A673 (cell line): ENCODE results near the gene ATPAF1. TPM values are rescaled to one million over a fixed set of nuclear protein-coding genes. Genes with fewer than 3 reads are reported as not detected.
"Not testable (repeated sequence)": the region's sequence is repeated elsewhere in the genome, so short reads cannot be mapped to it uniquely, and the experiment has no call there.

ENCODE experiments used
- BruUV-seq: library from RNA; stranded (reverse); fragments of 400-500 nt; replicated peaks from 2 replicates; lab custom pipeline; 2021; lab: Mats Ljungman, UMichigan
- CTCF ChIA-PET: fragments of 300-600 bp; sonication (Branson Sonifier 250); formaldehyde crosslinking; loops from one replicate; lab custom pipeline; 2022; ENCODE audit warnings: antibody characterized with exemption; lab: Charles Lee
- POLR2A ChIA-PET: fragments of 300-600 bp; sonication (Branson Sonifier 250); formaldehyde crosslinking; loops from one replicate; lab custom pipeline; 2022; ENCODE audit warnings: antibody characterized with exemption; ENCODE audit not compliant: low non-redundant PET; lab: Charles Lee
- DNase-seq: peaks from one replicate; pipeline ENCODE4 v3.0.0-alpha.2; 2015; ENCODE audit warnings: low spot score
- H3K27ac ChIP-seq: fragments of 200-600 bp; sonication (generic); 2 replicates; pipeline ENCODE4 v1.5.1; 2016; ENCODE audit warnings: mixed run types, low read depth, mild to moderate bottlenecking, mixed read lengths, antibody characterized with exemption, low read length; ENCODE audit not compliant: poor library complexity, severe bottlenecking
- H3K27me3 ChIP-seq: fragments of 200-600 bp; sonication (generic); replicated peaks from 2 replicates; pipeline ENCODE4 v1.6.1; 2017; ENCODE audit warnings: mixed run types, low read depth, mild to moderate bottlenecking, mixed read lengths, antibody characterized with exemption, low read length; ENCODE audit not compliant: insufficient read depth, poor library complexity
- H3K36me3 ChIP-seq: fragments of 200-600 bp; sonication (generic); 2 replicates; pipeline ENCODE4 v1.6.1; 2016; ENCODE audit warnings: mixed run types, mild to moderate bottlenecking, mixed read lengths, antibody characterized with exemption, low read length; ENCODE audit not compliant: insufficient read depth, poor library complexity, severe bottlenecking
- H3K4me1 ChIP-seq: fragments of 200-600 bp; sonication (generic); 2 replicates; pipeline ENCODE4 v1.6.1; 2017; ENCODE audit warnings: mixed run types, mild to moderate bottlenecking, mixed read lengths, antibody characterized with exemption, low read length; ENCODE audit not compliant: insufficient read depth, poor library complexity, severe bottlenecking
- H3K4me3 ChIP-seq: fragments of 200-600 bp; sonication (generic); 2 replicates; pipeline ENCODE4 v1.5.1; 2016; ENCODE audit warnings: low read depth, mixed run types, mild to moderate bottlenecking, mixed read lengths, low read length; ENCODE audit not compliant: poor library complexity, severe bottlenecking
- H3K9me3 ChIP-seq: fragments of 200-600 bp; sonication (generic); 2 replicates; pipeline ENCODE4 v1.6.1; 2016; ENCODE audit warnings: mixed run types, low read depth, mild to moderate bottlenecking, mixed read lengths, antibody characterized with exemption, low read length; ENCODE audit not compliant: poor library complexity, severe bottlenecking
- EZH2 ChIP-seq: fragments of 200-600 bp; sonication (generic); IDR thresholded peaks from 2 replicates; pipeline ENCODE4 v1.6.1; 2017; ENCODE audit warnings: borderline replicate concordance, low read depth, mild to moderate bottlenecking, mixed read lengths, antibody characterized with exemption, low read length; ENCODE audit not compliant: poor library complexity, severe bottlenecking
- intact Hi-C: fragments of 100-400 bp; cut with micrococcal nuclease; formaldehyde crosslinking; loops from one replicate; pipeline ENCODE4 v1.10.0; 2022; ENCODE audit not compliant: unreplicated experiment
- total RNA-seq: library from RNA; stranded (reverse); gene quantifications from 2 replicates; pipeline ENCODE4 v1.2.3, GENCODE V29; 2021
- TF ChIP-seq, protein P1 (sequence below): fragments of 300-800, 200-600 bp; sonication (generic); conservative IDR thresholded peaks from 2 replicates; pipeline ENCODE4 v1.5.1; 2017; ENCODE audit warnings: low read depth, mild to moderate bottlenecking, antibody characterized with exemption, low read length, moderate library complexity, mixed read lengths

ATPAF1 gene
- total RNA-seq, 1 experiment from 2014 or later, result 41.7 TPM

GRCh38 chr1:46655848-46656247 lies 12.3 kb downstream of the ATPAF1 start:
- Histone ChIP-seq H3K36me3 (peaks cover 21% of the 10 kb centered on the region), H3K4me1 (no peaks in the 10 kb centered on the region), H3K27ac (no peak overlapping the region), H3K4me3 (no peak overlapping the region), H3K9me3 (no peaks in the 10 kb centered on the region), H3K27me3 (no peaks in the 10 kb centered on the region)
- POLR2A ChIA-PET, result no interaction called here
- CTCF ChIA-PET, result no interaction called here
- TF ChIP-seq, protein P1, sequence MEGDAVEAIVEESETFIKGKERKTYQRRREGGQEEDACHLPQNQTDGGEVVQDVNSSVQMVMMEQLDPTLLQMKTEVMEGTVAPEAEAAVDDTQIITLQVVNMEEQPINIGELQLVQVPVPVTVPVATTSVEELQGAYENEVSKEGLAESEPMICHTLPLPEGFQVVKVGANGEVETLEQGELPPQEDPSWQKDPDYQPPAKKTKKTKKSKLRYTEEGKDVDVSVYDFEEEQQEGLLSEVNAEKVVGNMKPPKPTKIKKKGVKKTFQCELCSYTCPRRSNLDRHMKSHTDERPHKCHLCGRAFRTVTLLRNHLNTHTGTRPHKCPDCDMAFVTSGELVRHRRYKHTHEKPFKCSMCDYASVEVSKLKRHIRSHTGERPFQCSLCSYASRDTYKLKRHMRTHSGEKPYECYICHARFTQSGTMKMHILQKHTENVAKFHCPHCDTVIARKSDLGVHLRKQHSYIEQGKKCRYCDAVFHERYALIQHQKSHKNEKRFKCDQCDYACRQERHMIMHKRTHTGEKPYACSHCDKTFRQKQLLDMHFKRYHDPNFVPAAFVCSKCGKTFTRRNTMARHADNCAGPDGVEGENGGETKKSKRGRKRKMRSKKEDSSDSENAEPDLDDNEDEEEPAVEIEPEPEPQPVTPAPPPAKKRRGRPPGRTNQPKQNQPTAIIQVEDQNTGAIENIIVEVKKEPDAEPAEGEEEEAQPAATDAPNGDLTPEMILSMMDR, result no peak
- no peak for TF ChIP-seq EZH2
- DNase-seq, result no peak
- no TSS peak for BruUV-seq
- intact Hi-C loops, result no loop called here

GRCh38 chr1:46654698-46655097 lies 13.5 kb downstream of the ATPAF1 start:
- DNase-seq, BruUV-seq, H3K4me3 ChIP-seq, H3K27ac ChIP-seq, H3K4me1 ChIP-seq, intact Hi-C loops, H3K9me3 ChIP-seq, H3K27me3 ChIP-seq, CTCF ChIA-PET: not testable (repeated sequence)
- POLR2A ChIA-PET, result interaction anchor here (0.6 kb wide), 1 partner anchor 53 kb away, joined by 3 read pairs; no protein-coding TSS in a partner anchor
- H3K36me3 ChIP-seq, result peaks cover 31% of the 10 kb centered on the region

DNA sequence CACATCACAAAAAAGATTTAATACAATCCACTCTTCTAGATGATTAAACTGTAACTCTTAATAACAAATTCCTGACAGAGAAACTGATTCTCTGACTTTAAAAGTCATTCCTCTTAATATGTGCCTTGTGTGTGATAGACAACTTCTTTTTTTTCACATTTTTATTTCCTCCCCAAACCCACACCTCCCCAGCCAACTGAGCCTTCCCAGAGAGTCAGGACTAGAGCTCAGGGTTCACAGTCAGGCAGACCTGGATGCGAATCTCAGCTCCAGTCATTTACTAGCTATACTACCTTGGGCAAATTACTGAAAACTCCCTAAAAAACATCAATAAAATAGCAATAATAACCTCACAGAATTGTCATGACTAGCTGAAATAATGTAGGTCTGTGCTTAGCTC lies 14.2 kb downstream of the ATPAF1 start:
- intact Hi-C loops, result no loop called here
- no peak for DNase-seq
- Histone ChIP-seq H3K36me3 (peaks cover 35% of the 10 kb centered on the region), H3K4me1 (no peaks in the 10 kb centered on the region), H3K27ac (no peak overlapping the region), H3K27me3 (no peaks in the 10 kb centered on the region), H3K9me3 (peaks cover 14% of the 10 kb centered on the region), H3K4me3 (no peak overlapping the region)
- ChIA-PET POLR2A (interaction anchor here (0.6 kb wide), 1 partner anchor 52 kb away, joined by 3 read pairs; no protein-coding TSS in a partner anchor), CTCF (no interaction called here)
- no peak for TF ChIP-seq EZH2
- TF ChIP-seq, protein P1, result no peak
- no TSS peak for BruUV-seq

DNA sequence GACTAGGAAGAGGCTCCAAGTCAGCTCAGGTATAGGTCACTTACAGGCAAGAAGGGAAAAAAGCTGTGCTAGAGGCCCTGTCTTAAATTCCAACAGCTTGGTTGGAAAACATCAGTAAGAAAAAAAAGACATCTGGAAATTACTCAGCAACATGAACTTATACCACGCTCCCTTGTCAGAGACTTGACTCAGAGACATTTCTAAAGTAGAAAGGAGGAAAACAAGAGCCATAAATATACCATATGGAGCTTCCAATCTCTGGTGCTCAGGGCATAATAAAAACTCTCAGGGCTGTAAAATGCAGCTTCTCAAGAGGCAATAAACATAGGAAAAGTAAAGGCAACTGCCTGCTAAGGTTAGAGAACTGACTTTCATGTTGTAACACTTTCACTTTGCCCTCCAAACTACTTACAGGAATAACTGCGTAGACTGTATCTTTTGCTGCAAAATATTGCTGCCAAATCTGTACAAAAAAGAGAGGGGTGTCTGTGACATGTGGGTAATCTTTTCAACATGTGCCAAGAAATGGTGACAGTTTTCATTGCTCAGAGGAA lies 14.7 kb downstream of the ATPAF1 start:
- Histone ChIP-seq H3K36me3 (peaks cover 34% of the 10 kb centered on the region), H3K4me1 (no peaks in the 10 kb centered on the region), H3K9me3 (peaks cover 14% of the 10 kb centered on the region), H3K27me3 (no peaks in the 10 kb centered on the region), H3K4me3 (no peak overlapping the region), H3K27ac (no peak overlapping the region)
- ChIA-PET POLR2A (no interaction called here), CTCF (no interaction called here)
- DNase-seq, result no peak
- BruUV-seq, result no TSS peak
- intact Hi-C loops, result no loop called here
- no peak for TF ChIP-seq EZH2
- TF ChIP-seq, protein P1, result no peak
